Upper lobe of right lung (tissue), 1 donor: Measurements from ENCODE around the gene MCEMP1. TPM values are rescaled to one million over a fixed set of nuclear protein-coding genes. Genes with fewer than 3 reads are reported as not detected.

Source experiments
- ATAC-seq: fragments of 200-7000 bp; cut with Tn5 transposase; one replicate; pipeline ENCODE4 v1.9.1; 2020; ENCODE audit warnings: mild to moderate bottlenecking, moderate library complexity
- DNase-seq: peaks from one replicate; pipeline ENCODE4 v3.0.0-alpha.2; 2020
- H3K27ac ChIP-seq: fragments of 200-600 bp; one replicate; pipeline ENCODE4 v1.8.0; 2022
- H3K27me3 ChIP-seq: fragments of 200-600 bp; one replicate; pipeline ENCODE4 v1.8.0; 2022; ENCODE audit warnings: mild to moderate bottlenecking
- H3K36me3 ChIP-seq: fragments of 200-600 bp; one replicate; pipeline ENCODE4 v1.8.0; 2022
- H3K4me1 ChIP-seq: fragments of 200-600 bp; one replicate; pipeline ENCODE4 v1.8.0; 2022
- H3K4me3 ChIP-seq: fragments of 200-600 bp; one replicate; pipeline ENCODE4 v1.8.0; 2022; ENCODE audit warnings: mild to moderate bottlenecking
- H3K9me3 ChIP-seq: fragments of 200-600 bp; one replicate; pipeline ENCODE4 v1.8.0; 2022
- intact Hi-C: fragments of 100-400 bp; cut with DNase I; formaldehyde crosslinking; loops from one replicate; pipeline ENCODE4 v1.11.0; 2022
- total RNA-seq: library from RNA; stranded (reverse); fragmentation: NEBNext Ultra II Directional; extraction: Animal tissue kit (Norgen Biotek cat#: 25700); gene quantifications from one replicate; pipeline ENCODE4 v1.2.1, GENCODE V29; 2021
- TF ChIP-seq, protein P1 (sequence below): fragments of 200-600 bp; IDR thresholded peaks from one replicate; pipeline ENCODE4 v1.8.0; 2022; ENCODE audit warnings: antibody characterized with exemption
- donor health status: DM: no; HTN: yes; CAD: no; lungs with severe emphysema.

The MCEMP1 gene
- total RNA-seq, 1 donor from 2014 or later = 97.9 TPM

DNA sequence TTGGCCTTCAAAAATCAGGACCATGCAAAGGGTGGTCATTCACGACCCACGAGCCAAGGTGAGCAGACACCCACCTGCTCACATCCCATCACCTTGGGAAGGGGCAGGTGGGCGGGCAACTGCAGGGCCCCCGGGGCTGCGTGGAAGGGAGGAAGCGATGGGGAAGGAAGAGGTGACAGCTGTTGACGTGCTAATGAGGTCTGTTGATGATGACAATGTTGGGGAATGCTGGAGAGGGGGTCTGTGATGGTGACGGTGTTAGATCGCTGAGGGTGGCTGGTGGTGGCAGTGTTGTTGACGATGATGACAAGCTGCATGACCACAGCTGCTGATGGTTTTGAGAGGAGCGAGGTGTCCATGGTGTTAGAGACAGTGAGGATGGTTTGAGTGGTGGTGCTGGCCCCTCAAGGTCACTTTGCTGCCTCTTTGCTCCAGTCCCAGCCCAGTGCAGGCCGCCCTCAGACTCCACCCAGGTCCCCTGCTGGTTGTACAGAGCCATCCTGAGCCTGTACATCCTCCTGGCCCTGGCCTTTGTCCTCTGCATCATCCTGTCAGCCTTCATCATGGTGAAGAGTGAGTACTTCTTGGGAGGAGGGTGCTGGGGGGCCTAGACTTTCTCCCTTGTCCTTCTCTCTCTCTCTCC lies 900 bp downstream of the MCEMP1 start:
- Histone ChIP-seq H3K27me3 (no peaks in the 10 kb centered on the region), H3K9me3 (no peaks in the 10 kb centered on the region), H3K27ac (peak overlapping the region; percentile 51), H3K36me3 (peaks cover 4% of the 10 kb centered on the region), H3K4me1 (peaks cover 6% of the 10 kb centered on the region), H3K4me3 (peak overlapping the region; percentile 34)
- ATAC-seq (no peak), DNase-seq (peak; percentile 70)
- TF ChIP-seq, protein P1, sequence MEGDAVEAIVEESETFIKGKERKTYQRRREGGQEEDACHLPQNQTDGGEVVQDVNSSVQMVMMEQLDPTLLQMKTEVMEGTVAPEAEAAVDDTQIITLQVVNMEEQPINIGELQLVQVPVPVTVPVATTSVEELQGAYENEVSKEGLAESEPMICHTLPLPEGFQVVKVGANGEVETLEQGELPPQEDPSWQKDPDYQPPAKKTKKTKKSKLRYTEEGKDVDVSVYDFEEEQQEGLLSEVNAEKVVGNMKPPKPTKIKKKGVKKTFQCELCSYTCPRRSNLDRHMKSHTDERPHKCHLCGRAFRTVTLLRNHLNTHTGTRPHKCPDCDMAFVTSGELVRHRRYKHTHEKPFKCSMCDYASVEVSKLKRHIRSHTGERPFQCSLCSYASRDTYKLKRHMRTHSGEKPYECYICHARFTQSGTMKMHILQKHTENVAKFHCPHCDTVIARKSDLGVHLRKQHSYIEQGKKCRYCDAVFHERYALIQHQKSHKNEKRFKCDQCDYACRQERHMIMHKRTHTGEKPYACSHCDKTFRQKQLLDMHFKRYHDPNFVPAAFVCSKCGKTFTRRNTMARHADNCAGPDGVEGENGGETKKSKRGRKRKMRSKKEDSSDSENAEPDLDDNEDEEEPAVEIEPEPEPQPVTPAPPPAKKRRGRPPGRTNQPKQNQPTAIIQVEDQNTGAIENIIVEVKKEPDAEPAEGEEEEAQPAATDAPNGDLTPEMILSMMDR = no peak
- intact Hi-C loops = no loop called here

DNA sequence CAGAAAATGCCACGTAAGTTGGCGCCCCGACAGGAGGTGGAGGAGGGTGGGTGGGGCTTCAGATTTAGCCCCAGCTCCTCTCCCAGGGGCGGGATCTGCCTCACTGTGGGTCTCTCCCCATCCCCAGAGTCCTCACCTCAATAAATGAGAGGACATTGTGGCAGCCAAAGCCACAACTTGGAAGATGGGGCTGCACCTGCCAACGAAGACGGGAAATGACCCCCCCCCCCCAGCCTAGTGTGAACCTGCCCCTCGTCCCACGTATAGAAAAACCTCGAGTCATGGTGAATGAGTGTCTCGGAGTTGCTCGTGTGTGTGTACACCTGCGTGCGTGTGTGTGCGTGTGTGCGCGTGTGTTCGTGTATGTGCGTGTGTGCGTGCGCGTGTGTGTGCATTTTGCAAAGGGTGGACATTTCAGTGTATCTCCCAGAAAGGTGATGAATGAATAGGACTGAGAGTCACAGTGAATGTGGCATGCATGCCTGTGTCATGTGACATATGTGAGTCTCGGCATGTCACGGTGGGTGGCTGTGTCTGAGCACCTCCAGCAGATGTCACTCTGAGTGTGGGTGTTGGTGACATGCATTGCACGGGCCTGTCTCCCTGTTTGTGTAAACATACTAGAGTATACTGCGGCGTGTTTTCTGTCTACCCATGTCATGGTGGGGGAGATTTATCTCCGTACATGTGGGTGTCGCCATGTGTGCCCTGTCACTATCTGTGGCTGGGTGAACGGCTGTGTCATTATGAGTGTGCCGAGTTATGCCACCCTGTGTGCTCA lies 2.3 kb downstream of the MCEMP1 start:
- peak overlapping the region; percentile 100 for H3K4me3 ChIP-seq
- ATAC-seq = peak; percentile 3
- intact Hi-C loops = no loop called here
- no peaks in the 10 kb centered on the region for H3K27me3 ChIP-seq
- H3K9me3 ChIP-seq = no peaks in the 10 kb centered on the region
- no peak overlapping the region for H3K27ac ChIP-seq
- peaks cover 16% of the 10 kb centered on the region for H3K36me3 ChIP-seq
- peaks cover 6% of the 10 kb centered on the region for H3K4me1 ChIP-seq
- TF ChIP-seq, protein P1 = peak; percentile 9
- no peak for DNase-seq

DNA sequence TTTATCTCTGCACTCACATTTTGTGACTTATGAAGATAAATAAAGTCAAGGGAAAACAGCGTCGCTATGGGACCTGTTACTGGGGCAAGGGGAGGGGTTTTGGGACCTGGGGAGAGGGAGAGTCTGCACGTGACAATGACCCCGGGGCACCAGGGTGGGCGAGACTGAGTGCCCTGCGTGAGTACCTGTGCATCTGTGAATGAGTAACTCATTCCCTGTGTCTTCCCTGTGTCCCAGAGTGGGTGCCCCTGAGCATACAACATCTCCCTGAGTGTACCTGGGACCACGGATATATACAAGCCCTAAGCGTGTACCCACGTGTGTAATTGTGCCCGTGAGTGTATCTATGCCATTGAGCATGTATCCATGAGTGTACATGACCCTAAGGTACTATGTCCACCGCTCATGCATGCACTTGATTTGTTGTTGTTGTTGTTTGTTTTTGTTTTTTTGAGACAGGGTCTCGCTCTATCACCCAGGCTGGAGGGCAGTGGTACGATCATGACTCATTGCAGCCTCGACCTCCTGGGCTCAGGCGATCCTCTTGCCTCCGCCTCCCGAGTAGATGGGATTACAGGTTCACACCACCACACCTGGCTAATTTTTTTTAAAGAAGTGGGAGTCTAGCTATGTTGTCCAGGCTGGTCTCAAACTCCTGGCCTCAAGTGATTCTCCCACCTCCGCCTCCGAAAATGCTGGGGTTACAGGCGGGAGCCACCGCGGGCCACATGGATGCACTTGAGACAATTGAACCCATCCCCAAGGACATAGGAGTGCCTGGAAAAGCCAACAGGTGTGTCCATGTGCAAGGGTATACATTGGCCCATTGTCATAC lies 3.1 kb downstream of the MCEMP1 start:
- TF ChIP-seq, protein P1 = no peak
- Histone ChIP-seq H3K27ac (no peak overlapping the region), H3K4me1 (peaks cover 6% of the 10 kb centered on the region), H3K27me3 (no peaks in the 10 kb centered on the region), H3K4me3 (peak overlapping the region; percentile 100), H3K36me3 (peaks cover 22% of the 10 kb centered on the region), H3K9me3 (no peaks in the 10 kb centered on the region)
- DNase-seq (no peak), ATAC-seq (no peak)
- intact Hi-C loops = loop anchor here (10.0 kb wide), 1 partner anchor 125 kb away; no protein-coding TSS in a partner anchor

DNA sequence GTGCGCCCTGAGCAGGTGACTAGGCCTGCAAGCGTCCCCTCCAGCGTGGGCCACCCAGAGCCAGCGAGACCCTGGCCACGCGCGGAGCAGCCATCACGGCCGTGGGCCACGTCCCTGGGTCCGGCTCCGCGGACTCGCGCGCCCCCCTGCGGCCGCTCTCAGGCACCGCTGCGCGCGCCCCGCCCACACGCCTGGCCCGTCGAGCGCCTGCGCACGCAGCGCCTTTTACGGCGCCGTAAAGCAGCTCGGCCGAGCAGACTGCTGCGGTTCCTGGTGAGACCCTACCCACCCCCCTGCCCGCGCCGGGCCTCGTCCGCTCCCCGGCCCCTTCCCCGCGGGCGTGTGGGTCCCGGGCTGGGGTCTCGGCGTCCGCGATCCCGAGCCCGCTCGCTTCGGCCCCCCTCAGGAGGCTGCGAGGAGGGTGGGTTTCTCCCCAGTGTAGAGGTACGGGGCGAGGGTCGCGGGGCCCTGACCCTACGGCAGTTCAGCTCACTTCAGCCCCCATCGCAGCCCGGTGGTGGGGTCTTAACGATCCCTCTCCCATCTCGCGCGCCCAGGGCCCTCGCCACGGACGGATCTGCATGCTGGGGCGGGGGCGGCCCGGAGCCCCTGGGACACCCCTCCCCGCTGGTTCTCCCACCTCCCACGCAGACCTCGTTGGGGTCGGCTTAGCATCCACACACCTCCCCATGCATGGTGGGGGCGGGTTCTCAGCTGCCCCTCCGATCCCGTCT lies 3.9 kb downstream of the MCEMP1 start, which contains the start of gene TRAPPC5:
TRAPPC5 (plus strand) TSS at position 228 of the 734 bp plus-strand sequence. CDS start 1,421 bp downstream, outside the sequence.
- no peaks in the 10 kb centered on the region for H3K9me3 ChIP-seq
- H3K4me3 ChIP-seq = peak within 1 kb of the TSS; percentile 100
- ATAC-seq = peak; percentile 91
- peaks cover 25% of the 10 kb centered on the region for H3K36me3 ChIP-seq
- DNase-seq = peak; percentile 94
- H3K27me3 ChIP-seq = no peaks in the 10 kb centered on the region
- peaks cover 6% of the 10 kb centered on the region for H3K4me1 ChIP-seq
- peak within 1 kb of the TSS; percentile 92 for H3K27ac ChIP-seq
- TF ChIP-seq, protein P1 = peak; percentile 91
- intact Hi-C loops = loop anchor here (10.0 kb wide), 1 partner anchor 124 kb away; no protein-coding TSS in a partner anchor
